ENCODE measurements around the gene UROC1. TPM values are rescaled to one million over a fixed set of nuclear protein-coding genes. Genes with fewer than 3 reads are reported as not detected.

Gene UROC1
- total and polyA plus RNA-seq, 2 of the 13 experiments (the other 11 are each of a cell fraction or from before 2014, with no cell fraction given) = 0.71 to 1.3 TPM

DNA sequence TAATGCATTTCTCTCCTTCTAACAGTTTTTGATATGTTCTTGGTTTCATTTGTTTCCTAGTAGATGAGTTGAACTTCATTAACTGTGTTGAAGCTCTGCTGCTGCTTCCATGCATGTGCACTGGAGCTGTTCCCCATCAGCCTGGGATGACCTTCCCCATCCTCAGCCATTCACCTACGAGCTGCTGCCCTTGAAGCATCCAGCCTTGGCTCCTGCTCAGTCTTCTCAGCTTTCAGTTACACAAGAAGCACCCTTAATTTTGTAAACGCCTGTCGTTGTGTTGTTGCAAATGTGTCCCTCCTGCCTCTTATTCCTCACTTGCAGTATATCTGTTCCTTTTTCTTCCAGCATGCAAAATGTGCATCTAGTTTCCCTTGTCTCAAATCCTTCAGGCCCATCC is 33.4 kb downstream of the UROC1 start (continued):
- TF ChIP-seq, protein P1, sequence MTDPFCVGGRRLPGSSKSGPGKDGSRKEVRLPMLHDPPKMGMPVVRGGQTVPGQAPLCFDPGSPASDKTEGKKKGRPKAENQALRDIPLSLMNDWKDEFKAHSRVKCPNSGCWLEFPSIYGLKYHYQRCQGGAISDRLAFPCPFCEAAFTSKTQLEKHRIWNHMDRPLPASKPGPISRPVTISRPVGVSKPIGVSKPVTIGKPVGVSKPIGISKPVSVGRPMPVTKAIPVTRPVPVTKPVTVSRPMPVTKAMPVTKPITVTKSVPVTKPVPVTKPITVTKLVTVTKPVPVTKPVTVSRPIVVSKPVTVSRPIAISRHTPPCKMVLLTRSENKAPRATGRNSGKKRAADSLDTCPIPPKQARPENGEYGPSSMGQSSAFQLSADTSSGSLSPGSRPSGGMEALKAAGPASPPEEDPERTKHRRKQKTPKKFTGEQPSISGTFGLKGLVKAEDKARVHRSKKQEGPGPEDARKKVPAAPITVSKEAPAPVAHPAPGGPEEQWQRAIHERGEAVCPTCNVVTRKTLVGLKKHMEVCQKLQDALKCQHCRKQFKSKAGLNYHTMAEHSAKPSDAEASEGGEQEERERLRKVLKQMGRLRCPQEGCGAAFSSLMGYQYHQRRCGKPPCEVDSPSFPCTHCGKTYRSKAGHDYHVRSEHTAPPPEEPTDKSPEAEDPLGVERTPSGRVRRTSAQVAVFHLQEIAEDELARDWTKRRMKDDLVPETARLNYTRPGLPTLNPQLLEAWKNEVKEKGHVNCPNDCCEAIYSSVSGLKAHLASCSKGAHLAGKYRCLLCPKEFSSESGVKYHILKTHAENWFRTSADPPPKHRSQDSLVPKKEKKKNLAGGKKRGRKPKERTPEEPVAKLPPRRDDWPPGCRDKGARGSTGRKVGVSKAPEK (CRISPR knock-in tag; IDR thresholded peaks at IDR 0.05; ENCODE audit: borderline replicate concordance) = no peak
- no peak for TF ChIP-seq ZNF660 (CRISPR knock-in tag; IDR thresholded peaks at IDR 0.05; ENCODE audit: borderline replicate concordance, low read depth)

GRCh38 chr3:126483321-126483761 is 34.2 kb downstream of the UROC1 start:
- H3K27me3 ChIP-seq (ENCODE audit: control insufficient read depth in 1 of 2, insufficient read depth in 2 of 2, low read length in 2 of 2) = no peaks in the 10 kb centered on the region
- in situ Hi-C loops (cut with HindIII; ENCODE audit: extremely low pct_ligation_motif_present, low pct_unique_long_range_greater_than_20kb) (no loop called here), intact Hi-C loops (cut with micrococcal nuclease; ENCODE audit: unreplicated experiment) (loop anchor here (5.0 kb wide), 1 partner anchor 34 kb away; the partner anchor contains the start of gene UROC1)
- no peaks in the 10 kb centered on the region for H3K36me3 ChIP-seq (replicated peaks in 1 of 2; ENCODE audit: control insufficient read depth in 1 of 2, insufficient read depth in 2 of 2, low read length in 2 of 2)
- no peak for ATAC-seq
- no peak overlapping the region for H3K27ac ChIP-seq (ENCODE audit: extremely low read length, insufficient read depth, low read length)
- no peak overlapping the region for H2AFZ ChIP-seq (ENCODE audit: low read length)
- no peaks in the 10 kb centered on the region for H3K79me2 ChIP-seq (ENCODE audit: insufficient read depth, low read length)
- H3K4me3 ChIP-seq (replicated peaks in 1 of 3; ENCODE audit: insufficient read depth in 1 of 3, low read depth in 2 of 3, low read length in 3 of 3) = no peak overlapping the region
- BruUV-seq (replicated peaks) = no TSS peak
- ChIA-PET CTCF (ENCODE audit: low intra/inter-chr PET ratio, low total read pairs) (no interaction called here), POLR2A (interaction anchor here (0.8 kb wide), 1 partner anchor 40 kb away, joined by 3 read pairs; no protein-coding TSS in a partner anchor)
- H3K4me2 ChIP-seq (ENCODE audit: low read depth, low read length) = no peak overlapping the region
- TF ChIP-seq ZKSCAN8 (CRISPR knock-in tag; IDR thresholded peaks at IDR 0.05; ENCODE audit: borderline replicate concordance) = no peak
- TF ChIP-seq ZBTB33 (CRISPR knock-in tag; IDR thresholded peaks at IDR 0.05) = peak; percentile 77
- H3K9ac ChIP-seq (ENCODE audit: insufficient read depth, low read depth, low read length) = no peak overlapping the region
- FAIRE-seq = no peak
- peaks cover 98% of the 10 kb centered on the region for H3K4me1 ChIP-seq (ENCODE audit: insufficient read depth, low read length)
- WGBS (ENCODE audit: low lambda C conversion rate) = 60% methylated on average over 1 of the region's 14 CpGs
- no peak for DNase-seq (ENCODE audit: low spot score)
- H4K20me1 ChIP-seq (ENCODE audit: insufficient read depth, low read length) = no peaks in the 10 kb centered on the region
- no peaks in the 10 kb centered on the region for H3K9me3 ChIP-seq (ENCODE audit: low read length)
